CD14-positive monocyte (primary cell): Measurements from ENCODE around the gene BTBD3. TPM values are rescaled to one million over a fixed set of nuclear protein-coding genes. Genes with fewer than 3 reads are reported as not detected.

Experiments used
- DNase-seq, 3 donors: peaks; one replicate each; pipeline ENCODE4 v3.0.0-alpha.2; 2011 to 2022
- H2AFZ ChIP-seq: 2 replicates; pipeline ENCODE4 v1.6.0; 2012; ENCODE audit warnings: mild to moderate bottlenecking, low read depth, low read length, inconsistent platforms; ENCODE audit not compliant: insufficient read depth, poor library complexity, severe bottlenecking
- H3K27ac ChIP-seq, 2 donors: 1 replicate in 1 of 2; 2 replicates in 1 of 2; pipeline ENCODE4 v1.5.1; 2012 to 2013; ENCODE audit warnings: low read length in 2 of 2, control low read depth in 1 of 2, inconsistent platforms in 1 of 2, low read depth in 1 of 2, mild to moderate bottlenecking in 1 of 2
- H3K27me3 ChIP-seq, 2 donors: one replicate each; pipeline versions ENCODE4 v1.6.0 to v1.6.1; 2011 to 2013; ENCODE audit warnings: low read length in 2 of 2; ENCODE audit not compliant: control insufficient read depth in 2 of 2, insufficient read depth in 2 of 2
- H3K36me3 ChIP-seq, 2 donors: replicated peaks in 1 of 2; 1 replicate in 1 of 2; 2 replicates in 1 of 2; pipeline versions ENCODE4 v1.5.1 to v1.6.1; 2012 to 2013; ENCODE audit warnings: low read length in 2 of 2, control low read depth in 1 of 2, inconsistent platforms in 1 of 2, mild to moderate bottlenecking in 1 of 2; ENCODE audit not compliant: insufficient read depth in 2 of 2, control insufficient read depth in 1 of 2
- H3K4me1 ChIP-seq, 2 donors: 1 replicate in 1 of 2; 2 replicates in 1 of 2; pipeline versions ENCODE4 v1.5.1 to v1.6.1; 2012 to 2013; ENCODE audit warnings: low read length in 2 of 2, control low read depth in 1 of 2, inconsistent platforms in 1 of 2, mild to moderate bottlenecking in 1 of 2, moderate library complexity in 1 of 2; ENCODE audit not compliant: insufficient read depth in 2 of 2, control insufficient read depth in 1 of 2
- H3K4me2 ChIP-seq: replicated peaks from 2 replicates; pipeline ENCODE3; 2012; ENCODE audit warnings: low read length, moderate library complexity, mild to moderate bottlenecking; ENCODE audit not compliant: poor library complexity, severe bottlenecking; ENCODE audit errors: extremely low read depth
- H3K4me3 ChIP-seq, 3 experiments: fragments of 200-600 bp in 1 of 3; sonication (generic) in 1 of 3; replicated peaks in 1 of 3; 1 replicate in 2 of 3; 2 replicates in 1 of 3; pipeline ENCODE4 v1.5.1; 2011 to 2013; ENCODE audit warnings: low read length in 3 of 3, mild to moderate bottlenecking in 3 of 3, control low read depth in 2 of 3, low read depth in 2 of 3, inconsistent platforms in 1 of 3, moderate library complexity in 1 of 3
- H3K79me2 ChIP-seq: 2 replicates; pipeline ENCODE4 v1.6.0; 2012; ENCODE audit warnings: mild to moderate bottlenecking, control low read depth, inconsistent platforms, low read length, moderate library complexity; ENCODE audit not compliant: insufficient read depth
- H3K9ac ChIP-seq: 2 replicates; pipeline ENCODE4 v1.6.0; 2017; ENCODE audit warnings: low read length, mild to moderate bottlenecking; ENCODE audit not compliant: insufficient read depth, poor library complexity, severe bottlenecking
- H3K9me3 ChIP-seq, 2 donors: replicated peaks in 1 of 2; 1 replicate in 1 of 2; 2 replicates in 1 of 2; pipeline versions ENCODE4 v1.5.1 to v1.6.1; 2012 to 2013; ENCODE audit warnings: low read length in 2 of 2, control low read depth in 1 of 2; ENCODE audit not compliant: control insufficient read depth in 1 of 2, insufficient read depth in 1 of 2
- H4K20me1 ChIP-seq: 2 replicates; pipeline ENCODE4 v1.6.0; 2012; ENCODE audit warnings: mild to moderate bottlenecking, low read length, control low read depth, moderate library complexity; ENCODE audit not compliant: insufficient read depth
- H3K27ac Mint-ChIP-seq, 7 donors: one replicate each; pipeline ENCODE4 v1.8.0; 2020; ENCODE audit warnings: mild to moderate bottlenecking in 7 of 7, mixed read lengths in 7 of 7, moderate library complexity in 6 of 7, inconsistent platforms in 2 of 7
- H3K27me3 Mint-ChIP-seq, 3 donors: one replicate each; pipeline ENCODE4 v1.8.0; 2021 to 2022; ENCODE audit warnings: low read depth in 3 of 3, mild to moderate bottlenecking in 3 of 3, mixed read lengths in 3 of 3, moderate library complexity in 3 of 3, inconsistent platforms in 1 of 3
- H3K36me3 Mint-ChIP-seq, 2 donors: one replicate each; pipeline ENCODE4 v1.8.0; 2020; ENCODE audit warnings: mixed read lengths in 2 of 2, inconsistent platforms in 1 of 2, mild to moderate bottlenecking in 1 of 2
- H3K4me1 Mint-ChIP-seq: one replicate; pipeline ENCODE4 v1.8.0; 2020; ENCODE audit warnings: mild to moderate bottlenecking, mixed read lengths
- H3K4me3 Mint-ChIP-seq, 2 donors: one replicate each; pipeline ENCODE4 v1.8.0; 2020; ENCODE audit warnings: mild to moderate bottlenecking in 2 of 2, mixed read lengths in 2 of 2, moderate library complexity in 1 of 2
- H3K9me3 Mint-ChIP-seq, 7 donors: one replicate each; pipeline ENCODE4 v1.8.0; 2020 to 2022; ENCODE audit warnings: mixed read lengths in 7 of 7, mild to moderate bottlenecking in 6 of 7, moderate library complexity in 6 of 7, inconsistent platforms in 2 of 7
- CTCF ChIP-seq: fragments of 200-600 bp; IDR thresholded peaks from one replicate; pipeline ENCODE4 v1.8.0; 2022; ENCODE audit warnings: antibody characterized with exemption, mild to moderate bottlenecking
- WGBS: methylation state at CpG from one replicate; pipeline ENCODE4 v1.1.5; 2013; ENCODE audit warnings: missing lambda C conversion rate; ENCODE audit not compliant: insufficient coverage; 5-methylcytosine and 5-hydroxymethylcytosine counted together
- intact Hi-C, 2 donors: fragments of 100-400 bp; cut with micrococcal nuclease; formaldehyde crosslinking; loops; one replicate each; pipeline versions ENCODE4 v1.15.0 to v1.15.1; 2023
- polyA plus RNA-seq, 3 donors: library from polyadenylated mRNA; depleted of rRNA in 1 of 3; unstranded in 2 of 3; stranded (reverse) in 1 of 3; fragments of 300-500 nt in 2 of 3; fragments of >200 nt in 1 of 3; fragmentation: Illumina TruSeq in 2 of 3; gene quantifications; 1 replicate in 2 of 3; 2 replicates in 1 of 3; pipeline ENCODE4 v1.2.3, GENCODE V29; 2012 to 2021

BTBD3 gene
- polyA plus RNA-seq, 3 donors: 4.4 to 8.5 (median 5.5) TPM

- Mint-ChIP-seq H3K4me3 (no peak overlapping the region), H3K4me1 (no peaks in the 10 kb centered on the region), H3K27me3 (no peaks in the 10 kb centered on the region), H3K36me3 (no peaks in the 10 kb centered on the region), H3K27ac (no peak overlapping the region), H3K9me3 (peaks cover 0 to 1% (median 0%) of the 10 kb centered on the region in 7 donors)
- Histone ChIP-seq H3K79me2 (no peaks in the 10 kb centered on the region), H3K4me2 (no peak overlapping the region), H4K20me1 (no peaks in the 10 kb centered on the region), H3K9me3 (no peaks in the 10 kb centered on the region), H3K27ac (no peak overlapping the region), H3K4me1 (no peaks in the 10 kb centered on the region), H3K36me3 (no peaks in the 10 kb centered on the region), H3K4me3 (no peak overlapping the region), H2AFZ (no peak overlapping the region), H3K9ac (no peak overlapping the region), H3K27me3 (no peaks in the 10 kb centered on the region)
- DNase-seq: no peak
- intact Hi-C loops: no loop called here
- WGBS: no CpG with 5 or more reads among the region's 1 CpG
- no peak for TF ChIP-seq CTCF
These were observed 47.9 kb downstream of the BTBD3 start for GRCh38 chr20:11965602-11966001.

DNA sequence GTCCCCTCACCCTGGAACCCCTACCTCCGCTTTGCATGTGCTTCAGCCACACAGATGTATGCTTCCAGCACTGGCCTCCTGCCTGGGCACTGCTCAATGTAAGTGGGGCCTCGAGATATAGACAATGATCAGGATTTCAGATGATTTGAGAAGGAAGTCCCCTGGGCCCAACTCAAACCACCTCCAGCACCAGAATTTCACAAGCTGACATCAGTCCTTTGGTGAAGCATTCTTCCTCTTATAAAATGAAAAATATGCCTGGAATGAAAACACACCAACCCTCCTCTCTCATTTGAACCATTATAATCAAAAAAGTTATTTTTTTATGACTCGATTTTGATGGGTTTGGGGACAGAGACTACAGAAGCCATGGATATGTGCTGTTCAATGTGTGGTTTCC lies 48.5 kb downstream of the BTBD3 start:
- intact Hi-C loops: no loop called here
- Histone ChIP-seq H3K4me1 (no peaks in the 10 kb centered on the region), H4K20me1 (no peaks in the 10 kb centered on the region), H3K27me3 (no peaks in the 10 kb centered on the region), H3K36me3 (no peaks in the 10 kb centered on the region), H3K9me3 (no peaks in the 10 kb centered on the region), H2AFZ (no peak overlapping the region), H3K4me2 (no peak overlapping the region), H3K27ac (no peak overlapping the region), H3K4me3 (no peak overlapping the region), H3K79me2 (no peaks in the 10 kb centered on the region), H3K9ac (no peak overlapping the region)
- Mint-ChIP-seq H3K27ac (no peak overlapping the region), H3K27me3 (no peaks in the 10 kb centered on the region), H3K9me3 (peaks cover 0 to 1% (median 0%) of the 10 kb centered on the region in 7 donors), H3K4me1 (no peaks in the 10 kb centered on the region), H3K4me3 (no peak overlapping the region), H3K36me3 (no peaks in the 10 kb centered on the region)
- TF ChIP-seq CTCF: no peak
- no CpG with 5 or more reads among the region's 3 CpGs for WGBS
- DNase-seq: no peak
